ENCODE measurements around the gene FAM89A.

GRCh38 chr1:231001892-231002291, 38.2 kb downstream of the FAM89A start:
- TF ChIP-seq TAF1 (IDR thresholded peaks at IDR 0.05; ENCODE audit: borderline replicate concordance, low read depth, low read length) = no peak
- TF ChIP-seq POLR2A (IDR thresholded peaks at IDR 0.05; ENCODE audit: low read depth, low read length) = no peak

Measured in GM12892 (cell line).